ENCODE data around the gene FAM227B. TPM values are rescaled to one million over a fixed set of nuclear protein-coding genes. Genes with fewer than 3 reads are reported as not detected.

Gene FAM227B
- total RNA-seq, 1 donor from 2014 or later, result 4.5 TPM

DNA sequence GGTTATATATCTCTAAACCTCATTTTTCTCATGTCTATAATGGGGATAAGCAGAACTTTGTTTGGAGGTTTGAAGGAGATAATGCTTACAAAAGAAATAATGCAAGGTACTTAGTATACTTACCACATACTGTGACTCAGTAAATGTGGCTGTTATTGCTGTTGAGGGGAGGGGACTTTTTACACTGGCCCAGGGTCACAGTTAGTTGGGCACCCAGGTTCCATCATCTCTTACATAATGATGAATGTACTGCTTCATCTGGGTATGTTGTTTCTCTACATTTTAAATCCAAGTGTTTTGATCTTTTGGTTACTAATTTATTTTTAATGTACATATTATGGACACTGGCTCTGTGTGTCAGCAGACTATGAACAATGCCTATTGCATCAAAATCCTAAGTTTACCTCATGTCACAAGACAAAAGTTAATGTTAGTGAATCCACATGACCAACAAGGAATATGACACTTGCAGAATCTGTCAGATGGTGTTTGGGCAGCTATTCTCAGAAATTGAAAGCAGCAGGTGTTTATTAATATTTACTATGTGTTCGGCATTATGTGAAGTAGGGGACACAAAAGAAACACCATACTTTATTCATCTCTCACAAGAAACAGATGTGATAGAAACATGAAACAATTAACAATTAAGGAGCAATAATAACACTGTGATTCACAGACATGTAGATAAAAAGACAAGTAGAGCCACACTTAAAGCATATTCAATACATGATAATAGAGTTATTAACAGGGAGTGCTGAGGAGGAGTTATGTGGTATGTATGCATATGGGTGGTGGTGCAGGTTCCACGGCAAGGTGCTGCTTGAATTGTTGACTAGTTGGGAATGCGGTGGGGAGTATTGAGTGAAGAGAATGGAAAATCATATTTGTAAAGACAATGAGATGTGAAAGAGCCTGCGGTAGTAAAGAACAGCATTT, 340.8 kb downstream of the FAM227B start:
- Histone ChIP-seq H3K4me3 (no peak overlapping the region), H3K27ac (no peak overlapping the region), H3K36me3 (peaks cover 26% of the 10 kb centered on the region), H3K4me1 (no peaks in the 10 kb centered on the region), H3K9me3 (no peaks in the 10 kb centered on the region), H3K27me3 (no peaks in the 10 kb centered on the region)
- no peak for DNase-seq
- TF ChIP-seq, protein P1, sequence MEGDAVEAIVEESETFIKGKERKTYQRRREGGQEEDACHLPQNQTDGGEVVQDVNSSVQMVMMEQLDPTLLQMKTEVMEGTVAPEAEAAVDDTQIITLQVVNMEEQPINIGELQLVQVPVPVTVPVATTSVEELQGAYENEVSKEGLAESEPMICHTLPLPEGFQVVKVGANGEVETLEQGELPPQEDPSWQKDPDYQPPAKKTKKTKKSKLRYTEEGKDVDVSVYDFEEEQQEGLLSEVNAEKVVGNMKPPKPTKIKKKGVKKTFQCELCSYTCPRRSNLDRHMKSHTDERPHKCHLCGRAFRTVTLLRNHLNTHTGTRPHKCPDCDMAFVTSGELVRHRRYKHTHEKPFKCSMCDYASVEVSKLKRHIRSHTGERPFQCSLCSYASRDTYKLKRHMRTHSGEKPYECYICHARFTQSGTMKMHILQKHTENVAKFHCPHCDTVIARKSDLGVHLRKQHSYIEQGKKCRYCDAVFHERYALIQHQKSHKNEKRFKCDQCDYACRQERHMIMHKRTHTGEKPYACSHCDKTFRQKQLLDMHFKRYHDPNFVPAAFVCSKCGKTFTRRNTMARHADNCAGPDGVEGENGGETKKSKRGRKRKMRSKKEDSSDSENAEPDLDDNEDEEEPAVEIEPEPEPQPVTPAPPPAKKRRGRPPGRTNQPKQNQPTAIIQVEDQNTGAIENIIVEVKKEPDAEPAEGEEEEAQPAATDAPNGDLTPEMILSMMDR (IDR thresholded peaks at IDR 0.05), result no peak
- intact Hi-C loops (cut with DNase I), result no loop called here
- ATAC-seq, result no peak

DNA sequence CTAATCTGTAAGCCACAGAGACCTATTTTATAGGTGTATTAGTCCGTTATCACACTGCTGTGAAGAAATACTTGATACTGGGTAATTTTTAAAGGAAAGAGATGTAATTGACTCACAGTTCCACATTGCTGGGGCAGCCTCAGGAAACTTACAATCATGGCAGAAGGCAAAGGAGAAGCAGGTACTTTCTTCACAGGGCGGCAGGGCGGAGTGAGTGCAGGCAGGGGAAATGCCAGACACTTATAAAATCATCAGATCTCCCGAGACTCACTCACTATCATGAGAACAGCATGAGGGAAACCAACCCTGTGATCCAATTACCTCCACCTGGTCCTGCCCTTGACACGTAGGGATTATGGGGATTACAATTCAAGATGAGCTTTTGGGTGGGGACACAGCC, 341.9 kb downstream of the FAM227B start:
- ATAC-seq (no peak), DNase-seq (no peak)
- Histone ChIP-seq H3K27ac (no peak overlapping the region), H3K27me3 (no peaks in the 10 kb centered on the region), H3K9me3 (no peaks in the 10 kb centered on the region), H3K36me3 (peaks cover 17% of the 10 kb centered on the region), H3K4me3 (no peak overlapping the region), H3K4me1 (no peaks in the 10 kb centered on the region)
- intact Hi-C loops (cut with DNase I), result no loop called here
- TF ChIP-seq, protein P1 (IDR thresholded peaks at IDR 0.05), result no peak

Other genes starting within 250 kb of the FAM227B start
- gene FGF7, start 197.6 kb downstream of the FAM227B start, total RNA-seq, result 21.9 TPM
- gene DTWD1, start 230 bp upstream of the FAM227B start, total RNA-seq, result 29.3 TPM

Measured in upper lobe of right lung (tissue), 1 donor.